Posterior vena cava (tissue), 2 donors: Measurements from ENCODE around the gene GRIK4. TPM values are rescaled to one million over a fixed set of nuclear protein-coding genes. Genes with fewer than 3 reads are reported as not detected.
"Not testable (repeated sequence)": the region's sequence is repeated elsewhere in the genome, so short reads cannot be mapped to it uniquely, and the experiment has no call there.

Experiments
- DNase-seq: peaks from one replicate; pipeline ENCODE4 v3.0.0-alpha.2; 2020; ENCODE audit warnings: low spot score
- intact Hi-C, 2 donors: fragments of 100-400 bp; cut with DNase I; formaldehyde crosslinking; loops; one replicate each; pipeline versions ENCODE4 v1.14.1 to v1.14.2; 2022 to 2023
- total RNA-seq, 2 donors: library from RNA; stranded (reverse); fragmentation: NEBNext Ultra II Directional; extraction: Animal tissue kit (Norgen Biotek cat#: 25700); gene quantifications; one replicate each; pipeline ENCODE4 v1.2.1, GENCODE V29; 2021
- donor health status: DM: yes; HTN: yes; CAD: no.
- donor health status: DM: yes; HTN: yes; CAD: no.

Gene GRIK4
- total RNA-seq, 2 donors from 2014 or later: 0.19 TPM; not detected in 1

GRCh38 chr11:120503529-120503928 is 8.0 kb upstream of the GRIK4 start:
- DNase-seq, intact Hi-C loops: not testable (repeated sequence)

- no peak for DNase-seq
- intact Hi-C loops: no loop called here
Observed at GRCh38 chr11:120505801-120506425, 5.6 kb upstream of the GRIK4 start.

GRCh38 chr11:120509346-120510053 is 2.0 kb upstream of the GRIK4 start:
- DNase-seq: peak; percentile 15
- intact Hi-C loops: loop anchor here (5.0 to 10.0 kb wide), 2 partner anchors 295 to 443 kb away; no protein-coding TSS in a partner anchor

GRCh38 chr11:120510406-120511115 is 987 bp upstream of the GRIK4 start:
- intact Hi-C loops: loop anchor here (5.0 to 10.0 kb wide), 2 partner anchors 294 to 442 kb away; no protein-coding TSS in a partner anchor
- peak; percentile 44 for DNase-seq

GRCh38 chr11:120511820-120512738 is 531 bp downstream of the GRIK4 start:
- DNase-seq: peak; percentile 81

GRCh38 chr11:120512739-120513435 is 1.3 kb downstream of the GRIK4 start:
- peak; percentile 69 for DNase-seq
- intact Hi-C loops: loop anchor here (2.0 to 10.0 kb wide), 3 partner anchors 170 to 439 kb away; no protein-coding TSS in a partner anchor

More at GRCh38 chr11:120511820-120512738, 531 bp downstream of the GRIK4 start:
- intact Hi-C loops: loop anchor here (2.0 to 10.0 kb wide), 3 partner anchors 171 to 440 kb away; no protein-coding TSS in a partner anchor

GRCh38 chr11:120513436-120514315 is 2.1 kb downstream of the GRIK4 start:
- DNase-seq: peak; percentile 65

GRCh38 chr11:120514541-120515121 is 3.1 kb downstream of the GRIK4 start:
- intact Hi-C loops: loop anchor here (5.0 to 10.0 kb wide), 2 partner anchors 290 to 438 kb away; no protein-coding TSS in a partner anchor
- peak; percentile 59 for DNase-seq

More at GRCh38 chr11:120513436-120514315, 2.1 kb downstream of the GRIK4 start:
- intact Hi-C loops: loop anchor here (2.0 to 10.0 kb wide), 3 partner anchors 169 to 439 kb away; no protein-coding TSS in a partner anchor

GRCh38 chr11:120515186-120515723 is 3.7 kb downstream of the GRIK4 start:
- peak; percentile 55 for DNase-seq
- intact Hi-C loops: loop anchor here in 1 of 2 donors (10.0 kb wide), 1 partner anchor 290 kb away; no protein-coding TSS in a partner anchor

GRCh38 chr11:120516461-120517389 is 5.2 kb downstream of the GRIK4 start:
- intact Hi-C loops: loop anchor here (1.0 to 10.0 kb wide), 2 partner anchors 27 to 288 kb away; no protein-coding TSS in a partner anchor
- peak; percentile 72 for DNase-seq

GRCh38 chr11:120517390-120517761 is 5.8 kb downstream of the GRIK4 start:
- DNase-seq: peak; percentile 26
- intact Hi-C loops: loop anchor here (1.0 to 10.0 kb wide), 2 partner anchors 26 to 287 kb away; no protein-coding TSS in a partner anchor

- peak; percentile 63 for DNase-seq
- intact Hi-C loops: loop anchor here (1.0 to 10.0 kb wide), 2 partner anchors 25 to 287 kb away; no protein-coding TSS in a partner anchor
Observed at GRCh38 chr11:120517801-120518291, 6.3 kb downstream of the GRIK4 start.

GRCh38 chr11:120518356-120518755 is 6.8 kb downstream of the GRIK4 start:
- intact Hi-C loops: loop anchor here in 1 of 2 donors (10.0 kb wide), 1 partner anchor 286 kb away; no protein-coding TSS in a partner anchor
- peak; percentile 26 for DNase-seq

- DNase-seq: no peak
- intact Hi-C loops: loop anchor here in 1 of 2 donors (10.0 kb wide), 1 partner anchor 285 kb away; no protein-coding TSS in a partner anchor
Observed at GRCh38 chr11:120519474-120519873, 7.9 kb downstream of the GRIK4 start.
